NOMO-1 (cell line): ENCODE results near the gene CD4.
A peak's percentile ranks its signal among the peaks of the same experiment; 100 is the strongest.

Experiments
- DNase-seq, 2 experiments: peaks; one replicate each; lab custom pipeline; 2025; ENCODE audit not compliant: unreplicated experiment in 2 of 2; lab: John Stamatoyannopoulos, UW

The CD4 gene

GRCh38 chr12:6765048-6765633 lies 24.2 kb upstream of the CD4 start:
- no peak for DNase-seq

- DNase-seq = no peak
These were observed 23.4 kb upstream of the CD4 start, which contains the start of gene PTMS for GRCh38 chr12:6765634-6766581. Gene PTMS (plus strand): TSS chr12:6766363. CDS start chr12:6766706, 343 bp downstream.

GRCh38 chr12:6766651-6767349 lies 22.5 kb upstream of the CD4 start:
- peak; percentile 50 to 56 for DNase-seq

- no peak for DNase-seq
These were observed 21.7 kb upstream of the CD4 start for GRCh38 chr12:6767353-6768319.

GRCh38 chr12:6768437-6768914 lies 20.9 kb upstream of the CD4 start:
- no peak for DNase-seq

GRCh38 chr12:6768990-6769389 lies 20.3 kb upstream of the CD4 start:
- DNase-seq = no peak

GRCh38 chr12:6769666-6770065 lies 19.7 kb upstream of the CD4 start:
- DNase-seq = no peak

- DNase-seq = no peak
These were observed 19.2 kb upstream of the CD4 start for GRCh38 chr12:6770094-6770493.

- DNase-seq = no peak
These were observed 18.7 kb upstream of the CD4 start for GRCh38 chr12:6770600-6770999.

GRCh38 chr12:6771091-6771495 lies 18.2 kb upstream of the CD4 start:
- no peak for DNase-seq

- no peak for DNase-seq
These were observed 17.6 kb upstream of the CD4 start for GRCh38 chr12:6771509-6772330.

- DNase-seq = no peak
These were observed 17.0 kb upstream of the CD4 start, which contains the start of gene LAG3 for GRCh38 chr12:6772331-6772695. Gene LAG3 (plus strand): TSS chr12:6772520. CDS start chr12:6772853, 333 bp downstream.

GRCh38 chr12:6772726-6773589 lies 16.4 kb upstream of the CD4 start:
- no peak for DNase-seq

GRCh38 chr12:6773590-6774351 lies 15.6 kb upstream of the CD4 start:
- no peak for DNase-seq

- DNase-seq = no peak
These were observed 14.7 kb upstream of the CD4 start for GRCh38 chr12:6774499-6775062.

- no peak for DNase-seq
These were observed 13.8 kb upstream of the CD4 start for GRCh38 chr12:6775185-6776174.
